Colonic mucosa (tissue), 4 donors: ENCODE measurements around the gene NCKAP5. TPM values are rescaled to one million over a fixed set of nuclear protein-coding genes. Genes with fewer than 3 reads are reported as not detected.
"Not testable (repeated sequence)": the region's sequence is repeated elsewhere in the genome, so short reads cannot be mapped to it uniquely, and the experiment has no call there.

Experiments
- DNase-seq: peaks from one replicate; pipeline ENCODE4 v3.0.0-alpha.2; 2020
- H3K27ac ChIP-seq: fragments of 200-600 bp; one replicate; pipeline ENCODE4 v1.8.0; 2021
- H3K27me3 ChIP-seq: fragments of 200-600 bp; one replicate; pipeline ENCODE4 v1.8.0; 2021
- H3K36me3 ChIP-seq: fragments of 200-600 bp; one replicate; pipeline ENCODE4 v1.8.0; 2021
- H3K4me1 ChIP-seq: fragments of 200-600 bp; one replicate; pipeline ENCODE4 v1.8.0; 2021; ENCODE audit warnings: mild to moderate bottlenecking
- H3K4me3 ChIP-seq: fragments of 200-600 bp; one replicate; pipeline ENCODE4 v1.8.0; 2021
- H3K9ac ChIP-seq, 2 donors: one replicate each; pipeline ENCODE4 v1.7.0; 2013; ENCODE audit warnings: control low read depth in 2 of 2, low read depth in 2 of 2, low read length in 2 of 2
- H3K9me3 ChIP-seq: fragments of 200-600 bp; one replicate; pipeline ENCODE4 v1.8.0; 2021
- CTCF ChIP-seq: fragments of 200-600 bp; IDR thresholded peaks from one replicate; pipeline ENCODE4 v1.8.0; 2022; ENCODE audit warnings: antibody characterized with exemption, mild to moderate bottlenecking
- intact Hi-C: fragments of 100-400 bp; cut with DNase I; formaldehyde crosslinking; loops from one replicate; pipeline ENCODE4 v1.14.1; 2022
- total RNA-seq, 2 donors: library from RNA; stranded (reverse); fragmentation: NEBNext Ultra II Directional in 1 of 2; extraction: Animal tissue kit (Norgen Biotek cat#: 25700) in 1 of 2; gene quantifications; one replicate each; pipeline ENCODE4 v1.2.1, GENCODE V29; 2021
- donor health status: healthy.
- donor health status: DM: no; HTN: no; CAD: no.
- donor health status: DM: no; HTN: no; CAD: no.

Gene NCKAP5
- total RNA-seq, 2 donors from 2014 or later, result 2.9 to 3.7 TPM

GRCh38 chr2:133525613-133526529 lies 42.4 kb downstream of the NCKAP5 start:
- DNase-seq, result no peak
- intact Hi-C loops, result no loop called here
- TF ChIP-seq CTCF, result no peak

GRCh38 chr2:133525090-133525489 lies 43.2 kb downstream of the NCKAP5 start:
- H3K36me3 ChIP-seq, result no peaks in the 10 kb centered on the region
- H3K27me3 ChIP-seq, result no peaks in the 10 kb centered on the region
- H3K9ac ChIP-seq, result no peak overlapping the region
- no peak overlapping the region for H3K27ac ChIP-seq
- no peak for DNase-seq
- H3K4me1 ChIP-seq, result no peaks in the 10 kb centered on the region
- intact Hi-C loops, result no loop called here
- H3K9me3 ChIP-seq, result no peaks in the 10 kb centered on the region
- no peak for TF ChIP-seq CTCF
- no peak overlapping the region for H3K4me3 ChIP-seq

More at GRCh38 chr2:133525613-133526529, 42.4 kb downstream of the NCKAP5 start:
- no peak overlapping the region for H3K4me3 ChIP-seq
- H3K4me1 ChIP-seq, result no peaks in the 10 kb centered on the region
- H3K36me3 ChIP-seq, result no peaks in the 10 kb centered on the region
- no peaks in the 10 kb centered on the region for H3K27me3 ChIP-seq
- no peak overlapping the region for H3K9ac ChIP-seq
- no peaks in the 10 kb centered on the region for H3K9me3 ChIP-seq
- no peak overlapping the region for H3K27ac ChIP-seq

- TF ChIP-seq CTCF, result no peak
- Histone ChIP-seq H3K4me1 (no peaks in the 10 kb centered on the region), H3K27me3 (no peaks in the 10 kb centered on the region), H3K9me3 (no peaks in the 10 kb centered on the region), H3K36me3 (no peaks in the 10 kb centered on the region), H3K4me3 (no peak overlapping the region), H3K27ac (no peak overlapping the region), H3K9ac (no peak overlapping the region)
- DNase-seq, result no peak
- intact Hi-C loops, result loop anchor here (5.0 kb wide), 1 partner anchor 34 kb away; no protein-coding TSS in a partner anchor
Measured at GRCh38 chr2:133523406-133523805, 44.9 kb downstream of the NCKAP5 start.

- H3K4me3 ChIP-seq, result no peak overlapping the region
- H3K9me3 ChIP-seq, result no peaks in the 10 kb centered on the region
- H3K9ac ChIP-seq, result no peak overlapping the region
- no peaks in the 10 kb centered on the region for H3K27me3 ChIP-seq
- H3K36me3 ChIP-seq, result no peaks in the 10 kb centered on the region
- no peak for TF ChIP-seq CTCF
- no peak for DNase-seq
- intact Hi-C loops, result loop anchor here (5.0 kb wide), 1 partner anchor 35 kb away; no protein-coding TSS in a partner anchor
- H3K27ac ChIP-seq, result no peak overlapping the region
- H3K4me1 ChIP-seq, result no peaks in the 10 kb centered on the region
Measured at GRCh38 chr2:133522204-133522603, 46.1 kb downstream of the NCKAP5 start.

- no peaks in the 10 kb centered on the region for H3K4me1 ChIP-seq
- H3K4me3 ChIP-seq, result no peak overlapping the region
- H3K9ac ChIP-seq, result no peak overlapping the region
- intact Hi-C loops, result loop anchor here (5.0 kb wide), 1 partner anchor 36 kb away; no protein-coding TSS in a partner anchor
- no peak for TF ChIP-seq CTCF
- no peak overlapping the region for H3K27ac ChIP-seq
- no peak for DNase-seq
- H3K27me3 ChIP-seq, result no peaks in the 10 kb centered on the region
- no peaks in the 10 kb centered on the region for H3K9me3 ChIP-seq
- no peaks in the 10 kb centered on the region for H3K36me3 ChIP-seq
Measured at GRCh38 chr2:133521146-133521745, 47.0 kb downstream of the NCKAP5 start.

GRCh38 chr2:133519677-133520076 lies 48.6 kb downstream of the NCKAP5 start:
- DNase-seq, H3K36me3 ChIP-seq, H3K4me3 ChIP-seq, H3K9ac ChIP-seq, H3K27ac ChIP-seq, H3K4me1 ChIP-seq, H3K27me3 ChIP-seq, H3K9me3 ChIP-seq: not testable (repeated sequence)
- intact Hi-C loops, result loop anchor here (5.0 kb wide), 1 partner anchor 38 kb away; no protein-coding TSS in a partner anchor
